ENCODE results near the gene CHD5. TPM values are rescaled to one million over a fixed set of nuclear protein-coding genes. Genes with fewer than 3 reads are reported as not detected.

Gene CHD5
- total and polyA plus RNA-seq, 2 of the 4 experiments (the other 2 are of a cell fraction), result under 0.01 to 0.09 TPM

- Histone ChIP-seq H3K4me1 (ENCODE audit: control insufficient read depth, insufficient read depth, low read length) (no peaks in the 10 kb centered on the region), H3K56ac (ENCODE audit: extremely low read depth, insufficient read depth, low read length) (no peak overlapping the region), H3K9me1 (ENCODE audit: insufficient read depth, low read length) (no peaks in the 10 kb centered on the region), H4K20me1 (ENCODE audit: insufficient read depth, low read length) (no peaks in the 10 kb centered on the region), H3K9me3 (ENCODE audit: control insufficient read depth, insufficient read depth, low read length) (no peaks in the 10 kb centered on the region), H3K23ac (ENCODE audit: low read depth, low read length) (no peak overlapping the region), H2AK5ac (ENCODE audit: low read depth, low read length) (no peak overlapping the region), H2BK5ac (ENCODE audit: low read depth, low read length, poor library complexity, severe bottlenecking) (no peak overlapping the region), H3K27me3 (ENCODE audit: control insufficient read depth, insufficient read depth, low read length) (peaks cover 3% of the 10 kb centered on the region; the same call in 1 of the 2 replicates), H2AK9ac (replicated peaks; ENCODE audit: low read depth, low read length, poor library complexity) (no peak overlapping the region), H4K91ac (ENCODE audit: insufficient read depth, low read depth, low read length) (no peak overlapping the region), H3K4me3 (ENCODE audit: insufficient read depth, low read depth, low read length) (no peak overlapping the region), H2AFZ (replicated peaks; ENCODE audit: low read length, poor library complexity) (no peak overlapping the region), H4K8ac (ENCODE audit: low read depth in 2 of 2, low read length in 2 of 2) (no peak overlapping the region), H3K18ac (ENCODE audit: low read depth, low read length) (no peak overlapping the region), H3K9ac (ENCODE audit: low read depth, low read length) (no peak overlapping the region), H2BK120ac (ENCODE audit: low read depth, low read length) (no peak overlapping the region), H2BK15ac (ENCODE audit: low read depth, low read length) (no peak overlapping the region), H2BK20ac (ENCODE audit: low read depth, low read length) (no peak overlapping the region), H4K5ac (ENCODE audit: low read depth, low read length) (no peak overlapping the region), H3K79me1 (ENCODE audit: low read depth in 1 of 2, low read length in 2 of 2) (no peaks in the 10 kb centered on the region), H3K36me3 (ENCODE audit: control insufficient read depth, insufficient read depth, low read length) (no peaks in the 10 kb centered on the region), H3K27ac (ENCODE audit: insufficient read depth, low read length) (no peak overlapping the region), H3K4me2 (ENCODE audit: low read depth, low read length) (no peak overlapping the region), H3K14ac (replicated peaks; ENCODE audit: low read depth, low read length) (no peak overlapping the region), H3K4ac (ENCODE audit: low read depth, low read length) (no peak overlapping the region)
- in situ Hi-C loops (cut with MboI; ENCODE audit: low sequenced_read_pairs) (no loop called here), intact Hi-C loops (cut with micrococcal nuclease) (no loop called here), dilution Hi-C loops (cut with HindIII; ENCODE audit: low sequenced_read_pairs, unreplicated experiment) (no loop called here)
- ChIA-PET POLR2A (ENCODE audit: unreplicated experiment) (no interaction called here), CTCF (no interaction called here)
- no peak for TF ChIP-seq SMC3 (IDR thresholded peaks at IDR 0.05; ENCODE audit: low read depth, low read length)
- TF ChIP-seq MAFK (IDR thresholded peaks at IDR 0.05; ENCODE audit: low read depth, low read length), result no peak
- TF ChIP-seq NFE2L2 (IDR thresholded peaks at IDR 0.05; ENCODE audit: low read depth, low read length), result no peak
- TF ChIP-seq RFX5 (IDR thresholded peaks at IDR 0.05; ENCODE audit: low read depth, low read length), result no peak
- no peak for TF ChIP-seq MXI1 (IDR thresholded peaks at IDR 0.05; ENCODE audit: borderline replicate concordance, low read depth, low read length)
- TF ChIP-seq RAD21 (IDR thresholded peaks at IDR 0.05; ENCODE audit: low read length), result no peak
- TF ChIP-seq MAZ (IDR thresholded peaks at IDR 0.05; ENCODE audit: borderline replicate concordance, low read depth, low read length), result no peak
- TF ChIP-seq CEBPB (IDR thresholded peaks at IDR 0.05; ENCODE audit: low read depth, low read length), result no peak
- no peak for TF ChIP-seq POLR2A (IDR thresholded peaks at IDR 0.05; ENCODE audit: low read depth, low read length)
- no peak for TF ChIP-seq CTCF (conservative IDR thresholded peaks at IDR 0.05; ENCODE audit: low read depth, low read length)
- no peak for TF ChIP-seq BHLHE40 (IDR thresholded peaks at IDR 0.05; ENCODE audit: low read depth, low read length)
- TF ChIP-seq FOS (IDR thresholded peaks at IDR 0.05; ENCODE audit: low read depth, low read length), result no peak
- no peak for TF ChIP-seq RCOR1 (IDR thresholded peaks at IDR 0.05; ENCODE audit: insufficient replicate concordance, low read length)
- no peak for TF ChIP-seq ELK1 (IDR thresholded peaks at IDR 0.05; ENCODE audit: borderline replicate concordance, low read depth, low read length)
- no peak for TF ChIP-seq USF2 (IDR thresholded peaks at IDR 0.05; ENCODE audit: low read depth, low read length)
- no peak for TF ChIP-seq CHD1 (IDR thresholded peaks at IDR 0.05; ENCODE audit: low read depth, low read length)
- BruUV-seq (replicated peaks), result no TSS peak
- DNase-seq, result no peak
- WGBS, 2 experiments (ENCODE audit: extremely low coverage in 2 of 2, insufficient read length in 1 of 2), result 89% methylated on average over 5 of the region's 21 CpGs; no CpG with 5 or more reads in 1 of the 2 experiments
- ATAC-seq (ENCODE audit: low read depth), result no peak
Measured at GRCh38 chr1:6074192-6074901, 105.8 kb downstream of the CHD5 start.

Measured in IMR-90 (cell line).